ENCODE results near the gene KCNAB1.

The KCNAB1 gene

DNA sequence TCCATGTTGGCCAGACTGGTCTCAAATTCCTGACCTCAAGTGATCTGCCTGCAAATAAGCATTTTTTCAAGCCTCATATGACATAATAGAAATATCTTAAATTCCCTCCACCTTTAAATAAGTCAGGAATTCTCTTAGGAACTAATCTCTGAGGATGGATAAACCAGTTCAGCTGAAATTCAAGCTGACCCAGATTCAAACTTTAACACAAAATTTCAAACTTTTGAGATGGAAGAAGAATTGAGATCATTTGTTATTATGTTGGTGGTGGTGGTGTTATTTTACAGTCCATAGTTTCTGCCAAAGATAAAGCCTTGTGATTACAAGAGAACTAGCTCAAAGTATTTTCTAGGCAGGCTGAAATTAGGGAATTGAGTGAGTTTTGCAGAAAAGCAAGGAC is 349.1 kb downstream of the KCNAB1 start:
- no peak for DNase-seq

DNA sequence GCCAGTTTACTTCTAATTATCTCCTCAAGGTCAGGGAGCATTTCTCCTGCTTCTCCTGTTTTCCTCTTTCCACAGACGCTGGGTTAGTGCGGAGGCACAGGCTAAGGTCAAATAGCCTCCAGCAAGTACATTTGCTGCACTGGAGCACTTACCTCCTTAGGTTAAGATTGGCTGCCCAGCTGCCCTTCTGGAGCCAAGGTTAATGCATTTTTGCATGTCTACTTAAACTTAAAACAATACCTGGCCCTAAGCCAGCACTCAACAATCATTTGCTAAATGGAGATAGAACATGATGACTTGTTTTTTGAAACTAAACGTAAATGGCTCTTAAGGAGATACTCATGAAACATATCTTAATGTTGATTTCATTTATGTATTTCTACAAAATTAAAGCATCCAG is 351.1 kb downstream of the KCNAB1 start:
- no peak for DNase-seq

DNA sequence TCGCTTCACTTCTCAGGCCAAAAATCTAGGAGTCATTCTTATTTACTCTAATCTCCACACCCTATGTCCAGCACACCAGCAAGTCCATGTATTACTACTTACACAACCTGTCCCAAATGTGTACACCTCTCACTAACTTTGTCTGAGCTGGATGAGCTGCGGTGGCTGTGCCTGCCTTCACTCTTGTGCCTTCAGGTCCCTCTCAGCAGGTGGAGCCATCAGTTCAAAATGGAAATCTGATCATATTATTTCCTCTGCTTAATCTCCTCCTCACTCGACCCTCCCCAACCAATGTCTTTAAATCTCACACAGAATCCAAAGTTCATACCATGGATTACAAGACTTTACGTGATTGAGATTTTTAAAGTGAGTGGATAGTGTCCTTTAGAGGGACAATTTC is 351.8 kb downstream of the KCNAB1 start:
- no peak for DNase-seq

DNA sequence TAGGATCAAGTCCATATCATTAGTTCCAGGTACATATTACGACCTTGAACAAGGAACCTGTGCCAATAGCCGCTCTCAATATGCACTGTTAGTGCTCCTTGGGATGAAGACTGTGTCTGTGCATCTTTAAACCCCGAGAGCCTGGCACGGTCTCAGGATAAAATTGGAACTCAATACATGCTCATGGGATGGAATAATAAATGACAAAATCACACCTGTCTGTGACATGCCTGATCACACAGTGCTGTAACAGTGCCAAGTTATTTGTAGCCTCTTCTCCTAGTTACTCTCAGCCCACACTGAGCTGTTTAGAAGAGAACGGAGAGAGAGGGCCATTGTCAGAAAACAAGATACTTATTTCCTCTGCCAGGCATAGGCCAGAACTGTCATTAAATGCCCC is 352.3 kb downstream of the KCNAB1 start:
- DNase-seq, result no peak

DNA sequence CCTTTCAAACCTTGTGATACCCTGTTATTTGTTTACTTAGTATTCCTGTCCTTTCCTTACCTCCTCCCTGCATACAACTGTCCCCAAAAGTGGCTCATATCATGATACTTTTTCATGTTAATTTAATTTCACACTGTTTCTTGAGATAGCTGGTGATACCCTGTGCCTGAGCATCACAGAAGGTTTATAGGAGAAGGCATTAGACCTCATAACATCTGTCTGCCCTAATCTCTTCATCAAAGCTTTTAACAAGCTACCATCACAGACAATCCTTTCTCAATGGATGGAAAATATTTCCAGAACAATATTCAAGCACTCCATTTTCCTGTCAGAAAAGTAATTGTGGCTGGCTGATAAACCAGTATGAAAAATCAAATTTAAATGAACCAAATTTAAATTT is 353.0 kb downstream of the KCNAB1 start:
- no peak for DNase-seq

DNA sequence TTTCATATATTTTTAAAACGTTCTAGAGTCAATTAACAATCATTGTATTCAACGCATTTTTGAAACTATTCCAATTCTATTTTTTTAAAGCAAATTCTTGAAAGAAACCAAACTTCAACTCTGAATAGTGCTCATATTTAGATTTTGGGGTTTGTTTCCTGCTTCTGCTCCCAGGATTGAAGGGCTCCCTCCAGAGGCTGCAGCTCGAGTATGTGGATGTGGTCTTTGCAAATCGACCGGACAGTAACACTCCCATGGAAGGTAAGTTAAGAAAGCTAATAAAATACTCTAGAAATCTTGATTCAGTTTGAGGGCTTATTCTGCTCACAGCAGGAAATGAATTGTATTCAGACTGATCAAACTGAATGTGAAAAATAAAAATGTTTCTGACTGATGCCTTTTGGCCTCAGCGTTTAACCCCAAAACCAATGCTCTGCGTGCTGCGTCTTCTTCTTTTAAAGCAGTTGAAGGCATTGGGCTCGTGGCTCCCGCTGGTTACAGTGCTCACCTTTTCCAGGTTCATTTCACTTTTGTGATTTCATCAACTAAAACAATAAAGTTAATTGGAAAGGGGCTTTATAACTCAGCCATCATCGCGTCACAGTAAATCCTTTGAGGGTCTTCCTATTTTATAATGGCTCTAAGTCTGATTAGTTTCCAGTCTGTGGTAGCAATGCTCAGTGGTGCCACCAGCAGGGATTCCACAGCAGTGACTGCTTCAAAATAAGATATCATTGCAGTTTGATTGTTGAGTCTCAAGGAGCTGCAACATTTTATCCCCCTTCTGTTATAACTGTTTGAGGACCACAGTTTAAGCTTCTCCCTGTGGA is 354.4 kb downstream of the KCNAB1 start:
- DNase-seq, result no peak

DNA sequence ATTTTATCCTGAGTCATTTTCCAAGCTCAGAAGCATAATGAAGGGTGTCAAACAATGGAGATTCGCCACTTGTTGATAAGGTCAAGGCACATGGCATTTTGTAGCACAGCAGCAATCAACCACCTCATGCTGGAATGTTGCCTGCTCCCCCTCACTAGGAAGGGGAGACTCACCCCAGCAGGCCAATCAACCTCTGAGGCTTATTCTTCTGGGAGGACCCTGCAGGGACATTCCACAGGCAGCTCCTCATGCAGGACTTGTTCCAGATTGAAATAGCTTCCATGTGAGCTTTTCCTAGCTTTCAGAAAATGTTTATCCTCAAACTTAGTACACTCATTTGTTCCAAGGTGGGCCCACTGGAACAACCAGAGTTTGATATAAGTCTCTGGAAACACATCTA is 356.9 kb downstream of the KCNAB1 start:
- DNase-seq, result no peak

DNA sequence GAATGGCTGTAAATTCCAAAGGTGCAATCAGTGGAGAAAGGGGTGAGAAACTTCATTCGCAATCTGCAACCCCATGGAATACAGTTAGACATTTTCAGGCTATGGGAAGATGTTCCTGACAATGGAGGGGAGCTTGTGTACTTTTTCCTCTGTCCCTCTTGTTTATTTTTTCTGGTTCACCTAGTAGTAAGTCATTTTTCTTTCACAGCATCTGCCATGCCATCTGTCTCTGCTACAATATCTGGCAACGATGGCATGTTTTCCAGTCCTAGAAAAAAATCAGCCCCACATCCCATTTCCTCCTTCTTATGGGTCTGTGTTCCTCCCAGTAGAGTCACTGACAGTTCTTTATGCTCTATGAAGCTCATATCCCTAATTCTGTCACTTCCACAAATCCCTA is 358.5 kb downstream of the KCNAB1 start:
- DNase-seq, result no peak

DNA sequence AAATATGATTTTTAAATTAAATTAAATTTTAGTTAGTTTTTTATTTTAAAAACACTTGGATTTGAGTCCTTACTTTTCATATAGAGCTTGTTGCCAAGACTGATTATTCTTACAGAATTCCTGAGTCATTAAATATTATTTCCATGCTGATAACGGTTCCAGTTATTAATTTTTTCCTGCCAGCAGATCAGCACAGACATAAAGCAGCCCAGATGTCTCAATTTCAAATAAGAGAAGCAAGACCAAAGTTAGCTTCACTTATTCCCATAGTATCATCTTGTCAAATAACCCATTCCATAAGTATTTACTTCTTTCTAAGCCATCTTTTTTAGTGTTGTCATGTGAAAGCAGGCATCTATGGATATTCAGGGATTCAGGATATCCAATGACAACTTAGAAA is 359.2 kb downstream of the KCNAB1 start:
- DNase-seq, result no peak

DNA sequence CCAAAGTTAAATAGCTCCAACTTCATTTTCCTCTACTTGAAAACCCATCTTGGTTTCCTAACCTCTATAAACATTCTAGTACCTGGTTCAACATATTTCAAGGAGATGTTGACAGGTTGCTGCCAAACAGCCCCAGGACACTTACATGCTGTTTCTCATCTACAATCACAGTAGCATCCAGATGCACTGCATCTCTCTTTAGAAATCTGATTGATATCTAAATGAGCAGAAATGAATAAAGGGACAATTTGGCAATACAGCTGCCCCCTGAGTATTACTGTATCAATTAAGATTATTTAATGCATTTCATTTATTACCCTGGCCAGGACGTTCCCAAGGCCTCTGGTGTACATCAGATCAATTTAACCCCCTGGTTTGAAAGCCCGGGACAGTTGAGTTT is 360.6 kb downstream of the KCNAB1 start:
- no peak for DNase-seq

DNA sequence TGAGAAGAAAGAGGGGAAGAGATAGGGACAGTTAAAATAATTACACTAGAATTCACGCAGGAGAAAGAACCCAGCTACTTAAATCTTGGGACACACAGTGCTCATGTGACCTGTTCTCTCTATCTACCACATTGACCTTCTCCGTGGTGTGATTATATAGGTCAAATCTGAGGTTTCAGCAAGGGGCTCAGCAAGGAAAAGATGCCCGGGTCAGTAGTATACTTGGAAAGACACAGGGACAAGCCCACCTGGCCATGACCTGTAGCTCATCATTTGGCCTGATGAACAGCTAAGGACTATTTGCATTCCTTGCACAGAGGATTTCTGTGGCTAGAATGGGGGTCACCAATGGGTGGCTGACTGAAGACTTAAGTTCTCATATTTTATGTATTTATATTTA is 362.6 kb downstream of the KCNAB1 start:
- DNase-seq, result no peak

DNA sequence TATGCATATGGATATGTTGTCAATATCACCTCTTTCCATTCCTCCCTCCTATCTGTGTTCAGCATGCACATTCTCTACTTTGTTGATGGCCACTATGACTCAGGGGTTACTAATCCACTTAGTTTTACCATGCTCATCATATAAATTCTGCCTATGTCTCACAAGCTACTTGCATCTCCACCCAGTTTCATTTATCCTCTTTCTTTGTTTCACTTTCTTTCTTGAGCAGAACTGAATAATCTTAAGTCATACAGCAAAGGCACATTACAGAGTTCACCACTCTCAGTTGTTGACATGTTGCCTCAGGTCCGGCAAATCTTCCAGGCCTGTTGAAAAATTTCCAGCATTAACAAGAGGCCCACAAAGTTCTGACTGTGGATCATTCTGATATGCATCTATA is 363.0 kb downstream of the KCNAB1 start:
- no peak for DNase-seq

DNA sequence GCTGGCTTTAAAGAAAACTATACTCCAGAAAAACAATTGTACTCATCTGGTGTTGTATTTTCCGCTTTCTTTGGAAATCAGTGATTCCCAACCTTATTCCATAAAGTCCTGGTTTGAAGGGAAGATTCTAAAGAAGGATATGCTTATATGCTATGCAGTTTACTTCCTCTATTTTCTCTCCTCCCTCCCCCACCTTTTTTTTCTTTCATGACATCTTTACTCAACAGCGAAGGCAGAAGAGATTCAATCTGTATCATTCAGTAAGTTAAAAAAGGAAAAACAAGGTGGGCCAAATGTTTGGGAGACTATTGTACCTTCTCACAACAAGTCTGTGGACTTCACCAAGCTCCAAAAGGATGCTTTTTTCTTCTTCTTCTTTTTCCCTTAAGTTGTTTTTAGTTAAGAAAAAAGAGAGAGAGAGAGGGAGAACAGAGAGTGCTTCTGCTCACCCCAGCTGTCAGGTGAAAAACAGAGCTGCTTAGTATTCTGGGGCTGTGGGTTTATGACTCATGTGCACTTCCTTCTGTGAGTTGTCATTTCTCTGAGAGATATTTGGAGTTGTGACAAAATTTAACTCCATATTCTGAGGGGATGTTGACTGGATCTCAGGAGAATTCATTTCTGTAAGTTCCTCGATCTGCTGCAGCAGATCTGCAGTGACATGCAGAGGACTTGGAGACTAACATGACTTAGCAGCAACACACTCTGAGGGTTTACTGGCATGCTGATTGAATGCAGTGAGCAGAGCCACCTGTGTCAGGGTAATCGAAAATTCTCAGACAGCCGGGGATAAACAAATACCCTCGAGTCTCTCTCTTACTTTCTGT is 363.8 kb downstream of the KCNAB1 start:
- DNase-seq, result no peak

DNA sequence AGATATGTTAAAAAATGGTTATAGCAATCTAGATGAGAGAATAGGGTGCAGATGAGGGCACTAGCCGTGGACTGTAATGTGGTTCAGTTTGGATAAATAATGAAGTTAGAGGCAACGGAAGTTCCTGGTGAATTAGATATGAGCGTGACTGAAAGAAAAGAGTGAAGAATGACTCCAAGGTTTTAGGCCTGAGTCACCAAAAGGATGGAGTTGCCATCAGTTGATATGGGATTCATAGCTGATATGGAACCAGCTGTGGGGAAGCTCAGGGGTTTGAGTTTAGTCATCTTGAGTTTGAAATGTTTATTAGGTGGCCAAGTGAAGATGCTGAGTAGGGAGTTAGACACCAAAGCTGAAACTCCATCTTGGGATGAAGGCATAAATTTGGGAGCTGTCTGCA is 368.4 kb downstream of the KCNAB1 start:
- no peak for DNase-seq

DNA sequence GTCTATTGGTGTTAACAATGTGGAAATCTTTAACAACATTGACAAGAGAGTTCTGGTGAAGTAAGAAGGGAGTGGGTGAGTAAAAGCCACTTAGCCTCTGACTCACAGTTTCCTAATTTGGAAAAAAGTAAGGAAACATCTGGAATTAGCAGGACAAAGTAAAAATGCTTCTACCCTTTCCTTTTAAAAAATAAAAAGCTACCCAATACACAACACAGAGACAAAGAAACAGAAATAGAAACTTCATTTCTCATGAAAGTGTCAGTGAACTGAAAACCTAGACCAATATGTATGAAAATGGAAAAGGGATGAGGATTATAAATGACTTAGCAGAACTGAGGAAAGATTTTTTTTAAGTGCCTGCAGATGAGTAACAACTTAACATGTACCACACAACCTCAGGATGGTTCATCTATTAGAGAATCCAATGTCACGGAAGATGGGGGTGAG is 369.1 kb downstream of the KCNAB1 start:
- no peak for DNase-seq

DNA sequence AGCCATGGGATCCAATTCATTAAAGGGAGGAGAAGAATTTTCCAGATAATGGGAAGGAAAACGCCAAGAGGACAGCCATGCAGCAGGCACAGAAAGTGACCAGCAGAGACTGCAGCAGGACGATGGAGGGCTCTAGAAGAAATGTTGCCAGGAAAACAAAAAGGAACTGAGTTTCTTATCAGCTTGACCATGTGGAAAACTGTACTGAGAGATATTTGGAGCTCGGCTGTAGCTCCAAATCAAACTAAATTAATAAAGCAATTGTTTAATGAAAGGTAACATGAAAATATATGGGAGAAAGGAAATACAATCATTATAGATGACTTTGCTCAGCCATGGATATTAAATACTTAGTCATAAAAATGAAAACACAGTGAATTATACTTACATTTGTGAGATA is 370.8 kb downstream of the KCNAB1 start:
- DNase-seq, result no peak

DNA sequence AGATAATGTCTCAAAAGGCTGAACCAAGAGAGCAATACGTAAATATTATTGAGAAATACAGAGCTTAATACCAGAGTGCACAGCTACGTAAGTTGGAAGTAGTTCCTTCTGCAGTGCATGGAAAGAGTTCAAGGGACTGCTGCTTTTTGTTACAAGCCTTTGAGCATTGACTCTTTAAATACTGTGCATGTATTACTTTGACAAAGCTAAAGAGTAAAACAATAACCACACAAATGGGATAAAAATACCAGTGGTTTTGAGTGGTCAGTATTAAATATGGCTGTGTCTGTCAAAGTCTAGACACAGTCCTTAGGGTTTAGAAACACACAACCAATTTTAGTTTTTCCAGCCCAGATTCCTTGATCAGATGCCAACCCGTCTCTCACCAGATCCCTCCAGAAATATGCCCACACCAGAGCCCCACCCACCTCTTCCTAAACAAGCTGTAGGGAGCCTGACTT is 372.5 kb downstream of the KCNAB1 start:
- DNase-seq, result peak; percentile 49

DNA sequence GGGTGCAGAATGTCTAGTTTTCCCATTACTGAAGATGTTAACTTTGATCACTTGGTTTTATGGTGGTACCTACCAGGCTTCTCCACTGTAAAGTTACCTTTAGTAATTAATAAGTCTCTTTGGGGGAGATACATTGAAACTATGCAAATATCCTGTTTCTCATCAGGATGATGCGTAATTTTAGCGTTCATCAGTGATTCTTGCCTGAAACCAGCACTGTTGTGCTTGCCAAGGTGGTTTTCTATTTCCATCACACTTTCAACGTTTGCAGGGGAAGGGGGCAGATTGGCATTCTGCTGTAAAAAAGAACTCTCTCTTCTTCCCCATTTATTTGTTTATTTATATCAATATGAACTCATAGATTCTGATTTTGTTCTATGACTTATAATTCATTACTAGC is 373.5 kb downstream of the KCNAB1 start:
- no peak for DNase-seq

DNA sequence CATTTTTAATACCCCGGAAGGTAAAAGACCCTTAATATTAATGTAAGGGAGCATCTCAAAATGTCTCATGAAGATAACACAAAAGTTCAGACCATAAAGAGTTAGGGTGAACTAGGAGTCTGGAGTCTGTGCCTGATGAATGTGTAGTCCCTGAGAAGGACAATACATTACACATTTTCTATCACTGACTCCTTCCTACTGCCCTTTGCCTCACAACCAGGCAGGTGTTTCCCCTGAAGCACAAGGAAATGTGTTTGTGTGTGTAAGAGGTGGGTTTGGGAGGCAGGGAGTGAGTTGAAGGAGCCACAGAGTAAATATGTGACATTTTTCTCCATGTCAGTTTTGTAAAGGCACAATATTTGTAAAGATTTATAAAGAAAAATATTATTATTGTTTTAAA is 375.4 kb downstream of the KCNAB1 start:
- DNase-seq, result no peak

DNA sequence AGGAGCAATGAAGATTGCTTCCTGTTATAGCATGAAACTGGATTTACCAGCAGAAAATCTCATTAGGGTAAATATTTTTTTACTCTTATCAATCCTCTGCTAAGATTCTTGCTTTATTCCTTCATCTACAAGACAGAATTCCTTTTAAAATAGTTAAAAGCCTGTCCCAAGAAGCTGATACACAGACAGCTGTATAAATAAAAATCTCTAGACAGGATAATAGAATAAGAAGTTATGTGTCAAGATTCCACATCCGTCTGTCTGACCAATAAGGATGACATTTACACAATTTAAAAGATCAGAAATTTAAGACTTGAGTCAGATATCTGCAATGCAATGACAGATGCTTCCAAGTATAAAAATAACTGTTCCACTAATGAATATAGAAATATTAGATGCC is 376.9 kb downstream of the KCNAB1 start:
- DNase-seq, result no peak

DNA sequence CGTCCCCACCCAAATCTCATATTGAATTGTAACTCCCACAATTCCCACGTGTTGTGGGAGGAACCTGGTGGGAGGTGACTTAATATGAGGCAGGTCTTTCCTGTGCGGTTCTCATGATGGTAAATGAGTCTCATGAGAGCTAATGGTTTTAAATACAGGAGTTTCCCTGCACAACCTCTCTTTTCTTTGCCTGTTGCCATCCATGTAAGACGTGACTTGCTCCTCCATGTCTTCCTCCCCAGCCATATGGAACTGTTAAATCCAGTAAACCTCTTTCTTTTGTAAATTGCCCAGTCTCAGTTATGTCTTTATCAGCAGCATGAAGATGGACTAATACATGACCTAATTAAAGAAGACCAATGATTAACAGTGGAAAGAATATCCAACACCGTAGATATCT is 377.9 kb downstream of the KCNAB1 start:
- DNase-seq, result no peak

DNA sequence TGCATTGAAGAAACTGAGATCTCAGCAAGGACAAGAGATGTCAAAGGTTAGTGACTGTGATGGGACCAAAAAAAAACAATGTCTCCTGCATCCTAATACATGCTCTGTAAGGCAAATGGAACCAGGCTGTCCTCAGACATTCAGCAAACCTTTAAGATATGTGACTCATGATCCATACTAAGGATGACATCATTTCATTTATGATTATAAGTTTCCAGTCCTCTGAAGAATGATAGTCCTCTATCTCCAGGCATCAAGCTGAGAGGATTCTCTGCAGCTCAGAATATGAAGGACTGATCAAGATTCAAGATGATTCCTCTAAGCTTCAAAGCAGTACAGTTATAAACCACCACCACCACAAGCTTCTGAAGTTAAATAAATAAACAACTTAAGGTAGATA is 386.9 kb downstream of the KCNAB1 start:
- no peak for DNase-seq

DNA sequence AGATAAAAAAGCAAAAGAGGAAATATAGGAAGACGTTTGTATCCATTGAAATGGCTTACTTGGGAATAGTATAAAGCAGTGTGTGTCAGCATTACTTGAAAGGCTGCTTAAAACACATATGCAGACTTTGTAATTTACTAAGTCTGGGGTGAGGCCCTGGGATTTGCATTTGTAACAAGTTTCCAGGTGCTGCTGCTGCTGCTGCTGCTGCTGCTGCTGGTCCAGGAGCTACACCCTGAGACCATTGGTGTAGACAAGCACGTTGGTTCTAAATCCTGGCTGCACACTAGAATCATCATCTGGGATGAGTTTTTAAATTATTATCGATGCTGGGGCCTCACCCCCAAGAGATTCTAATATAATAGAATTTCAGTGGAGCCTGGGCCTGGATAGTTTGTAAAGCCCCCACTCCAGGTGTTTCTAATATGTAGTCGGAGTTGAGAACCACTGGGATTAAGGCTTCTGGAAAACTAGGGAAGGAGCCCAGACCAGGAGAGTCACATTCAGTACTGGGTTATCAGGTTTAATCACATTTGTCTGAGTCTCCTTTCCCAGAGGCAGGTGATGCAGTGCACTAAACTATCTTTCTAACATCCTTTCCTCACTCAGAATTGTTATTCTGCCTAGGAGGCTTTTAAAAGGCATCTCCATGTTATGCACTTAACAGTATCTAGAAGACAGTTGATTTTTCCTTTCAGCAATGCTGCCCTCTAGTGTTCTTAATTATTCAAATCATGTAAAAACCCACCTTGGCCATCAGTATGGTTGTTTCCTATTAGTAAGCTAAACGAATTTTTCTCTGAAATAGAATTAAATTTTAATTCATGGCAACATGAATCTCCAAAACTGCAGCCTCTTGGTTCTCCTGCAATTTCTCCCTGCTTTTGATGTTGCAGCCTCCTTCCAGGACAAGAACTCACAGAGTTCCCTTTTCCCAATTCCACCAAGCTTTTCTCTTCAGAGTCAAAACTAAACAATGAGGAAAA is 389.1 kb downstream of the KCNAB1 start:
- DNase-seq, result peak; percentile 37

All from right hindlimb (tissue), 1 donor.